ENCODE results near the gene ST6GALNAC3.

DNA sequence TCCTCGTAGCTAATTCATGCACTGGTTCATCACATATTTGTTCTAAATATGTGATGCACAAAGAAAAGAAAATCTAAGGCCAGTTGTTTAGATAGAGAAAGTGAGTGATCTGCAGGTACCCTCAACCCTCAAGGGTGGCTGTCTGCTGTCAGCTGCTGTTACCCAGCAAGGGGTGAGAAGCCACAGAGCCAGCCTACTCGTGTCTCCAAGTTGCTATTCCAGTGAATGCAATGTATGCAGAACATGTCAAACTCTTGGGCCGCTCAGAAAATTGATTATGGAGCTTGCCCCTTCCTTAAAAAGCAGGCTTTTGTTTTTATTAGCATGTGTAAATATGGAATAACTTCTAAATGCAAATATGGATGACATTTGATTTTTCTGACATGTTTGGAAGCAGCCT, 456.4 kb downstream of the ST6GALNAC3 start:
- TF ChIP-seq, protein P1, sequence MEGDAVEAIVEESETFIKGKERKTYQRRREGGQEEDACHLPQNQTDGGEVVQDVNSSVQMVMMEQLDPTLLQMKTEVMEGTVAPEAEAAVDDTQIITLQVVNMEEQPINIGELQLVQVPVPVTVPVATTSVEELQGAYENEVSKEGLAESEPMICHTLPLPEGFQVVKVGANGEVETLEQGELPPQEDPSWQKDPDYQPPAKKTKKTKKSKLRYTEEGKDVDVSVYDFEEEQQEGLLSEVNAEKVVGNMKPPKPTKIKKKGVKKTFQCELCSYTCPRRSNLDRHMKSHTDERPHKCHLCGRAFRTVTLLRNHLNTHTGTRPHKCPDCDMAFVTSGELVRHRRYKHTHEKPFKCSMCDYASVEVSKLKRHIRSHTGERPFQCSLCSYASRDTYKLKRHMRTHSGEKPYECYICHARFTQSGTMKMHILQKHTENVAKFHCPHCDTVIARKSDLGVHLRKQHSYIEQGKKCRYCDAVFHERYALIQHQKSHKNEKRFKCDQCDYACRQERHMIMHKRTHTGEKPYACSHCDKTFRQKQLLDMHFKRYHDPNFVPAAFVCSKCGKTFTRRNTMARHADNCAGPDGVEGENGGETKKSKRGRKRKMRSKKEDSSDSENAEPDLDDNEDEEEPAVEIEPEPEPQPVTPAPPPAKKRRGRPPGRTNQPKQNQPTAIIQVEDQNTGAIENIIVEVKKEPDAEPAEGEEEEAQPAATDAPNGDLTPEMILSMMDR (IDR thresholded peaks at IDR 0.05) = no peak
- no peak for TF ChIP-seq REST (IDR thresholded peaks at IDR 0.05; ENCODE audit: insufficient read depth in 1 of 2, low read depth in 2 of 2, low read length in 1 of 2)
- no peak for TF ChIP-seq TCF7L2 (IDR thresholded peaks at IDR 0.05; ENCODE audit: low read depth, low read length)
- TF ChIP-seq POLR2AphosphoS5 (IDR thresholded peaks at IDR 0.05; ENCODE audit: low read depth, low read length) = no peak
- TF ChIP-seq SIN3A (IDR thresholded peaks at IDR 0.05; ENCODE audit: borderline replicate concordance, insufficient read depth, low read depth, low read length) = no peak
